Measurements from ENCODE around the gene TARBP2. TPM values are rescaled to one million over a fixed set of nuclear protein-coding genes. Genes with fewer than 3 reads are reported as not detected.

TARBP2 gene
- total RNA-seq, 2 experiments from 2014 or later, result 51.5 to 53.6 TPM

- POLR2A ChIA-PET, result no interaction called here
Observed at GRCh38 chr12:53502983-53503728, 2.1 kb downstream of the TARBP2 start.

GRCh38 chr12:53504004-53504920 is 3.2 kb downstream of the TARBP2 start:
- CTCF ChIA-PET, result interaction anchor here (0.6 to 1.9 kb wide), 4 partner anchors 12 to 715 kb away, joined by 3 to 5 read pairs (median 4); no protein-coding TSS in a partner anchor

More at GRCh38 chr12:53502983-53503728, 2.1 kb downstream of the TARBP2 start:
- CTCF ChIA-PET, result interaction anchor here (1.5 to 1.9 kb wide), 3 partner anchors 11 to 151 kb away, joined by 3 to 5 read pairs (median 4); no protein-coding TSS in a partner anchor

GRCh38 chr12:53505086-53505485 is 4.0 kb downstream of the TARBP2 start:
- POLR2A ChIA-PET, result no interaction called here
- CTCF ChIA-PET, result interaction anchor here (0.6 to 1.9 kb wide), 3 partner anchors 18 to 153 kb away, joined by 3 to 5 read pairs (median 3); no protein-coding TSS in a partner anchor

More at GRCh38 chr12:53504004-53504920, 3.2 kb downstream of the TARBP2 start:
- POLR2A ChIA-PET, result no interaction called here

GRCh38 chr12:53505555-53506449 is 4.7 kb downstream of the TARBP2 start:
- ChIA-PET CTCF (interaction anchor here (0.6 to 1.7 kb wide), 3 partner anchors 17 to 152 kb away, joined by 3 to 4 read pairs (median 3); no protein-coding TSS in a partner anchor), POLR2A (interaction anchor here (1.2 kb wide), 1 partner anchor 23 kb away, joined by 3 read pairs; no protein-coding TSS in a partner anchor)

GRCh38 chr12:53506450-53506785 is 5.3 kb downstream of the TARBP2 start:
- ChIA-PET POLR2A (interaction anchor here (1.2 kb wide), 1 partner anchor 24 kb away, joined by 3 read pairs; no protein-coding TSS in a partner anchor), CTCF (interaction anchor here (1.5 kb wide), 1 partner anchor 85 kb away, joined by 4 read pairs; no protein-coding TSS in a partner anchor)

- ChIA-PET CTCF (interaction anchor here (1.5 kb wide), 1 partner anchor 85 kb away, joined by 4 read pairs; no protein-coding TSS in a partner anchor), POLR2A (interaction anchor here (1.2 kb wide), 1 partner anchor 24 kb away, joined by 3 read pairs; no protein-coding TSS in a partner anchor)
Observed at GRCh38 chr12:53506881-53507602, 6.0 kb downstream of the TARBP2 start, which contains the start of gene NPFF. TSS of gene NPFF (minus strand) at chr12:53507484. CDS start at chr12:53507474, 10 bp downstream.

GRCh38 chr12:53507603-53507885 is 6.5 kb downstream of the TARBP2 start:
- POLR2A ChIA-PET, result no interaction called here
- CTCF ChIA-PET, result interaction anchor here (0.5 to 1.9 kb wide), 4 partner anchors 19 to 143 kb away, joined by 3 to 7 read pairs (median 5); no protein-coding TSS in a partner anchor

- ChIA-PET POLR2A (interaction anchor here (0.6 kb wide), 2 partner anchors 37 to 91 kb away, joined by 4 to 10 read pairs; no protein-coding TSS in a partner anchor), CTCF (interaction anchor here (0.6 to 2.3 kb wide), 22 partner anchors 8 to 551 kb away, joined by 3 to 12 read pairs (median 4); partner anchors contain the start of gene TARBP2)
Observed at GRCh38 chr12:53508534-53509170, 7.6 kb downstream of the TARBP2 start.

- ChIA-PET CTCF (interaction anchor here (1.4 to 2.3 kb wide), 4 partner anchors 10 to 165 kb away, joined by 3 to 12 read pairs (median 6); partner anchors contain the start of gene TARBP2), POLR2A (interaction anchor here (0.7 kb wide), 1 partner anchor 9 kb away, joined by 3 read pairs; the partner anchor contains the start of gene TARBP2)
Observed at GRCh38 chr12:53510181-53510812, 9.2 kb downstream of the TARBP2 start.

GRCh38 chr12:53513712-53514410 is 12.8 kb downstream of the TARBP2 start:
- ChIA-PET CTCF (interaction anchor here (0.8 kb wide), 1 partner anchor 20 kb away, joined by 3 read pairs; no protein-coding TSS in a partner anchor), POLR2A (no interaction called here)

- POLR2A ChIA-PET, result no interaction called here
- CTCF ChIA-PET, result interaction anchor here (1.2 kb wide), 1 partner anchor 162 kb away, joined by 3 read pairs; no protein-coding TSS in a partner anchor
Observed at GRCh38 chr12:53514628-53515290, 13.7 kb downstream of the TARBP2 start.

- CTCF ChIA-PET, result interaction anchor here (1.2 kb wide), 1 partner anchor 163 kb away, joined by 3 read pairs; no protein-coding TSS in a partner anchor
- POLR2A ChIA-PET, result no interaction called here
Observed at GRCh38 chr12:53515291-53515680, 14.2 kb downstream of the TARBP2 start.

- CTCF ChIA-PET, result interaction anchor here (1.5 kb wide), 1 partner anchor 158 kb away, joined by 3 read pairs; the partner anchor contains the start of gene ATP5MC2
- POLR2A ChIA-PET, result no interaction called here
Observed at GRCh38 chr12:53516758-53517455, 15.8 kb downstream of the TARBP2 start.

GRCh38 chr12:53518381-53518780 is 17.3 kb downstream of the TARBP2 start:
- ChIA-PET CTCF (interaction anchor here (0.7 to 1.3 kb wide), 2 partner anchors 9 to 446 kb away, joined by 4 to 5 read pairs; no protein-coding TSS in a partner anchor), POLR2A (no interaction called here)

GRCh38 chr12:53523131-53523530 is 22.0 kb downstream of the TARBP2 start:
- CTCF ChIA-PET, result interaction anchor here (0.9 to 1.0 kb wide), 2 partner anchors 18 to 27 kb away, joined by 3 to 5 read pairs; no protein-coding TSS in a partner anchor
- POLR2A ChIA-PET, result no interaction called here

All from activated CD8-positive, alpha-beta memory T cell treated with anti-CD3 and anti-CD28 coated beads for 36 hours (primary cell).